ENCODE data around the gene TMPRSS3.

TMPRSS3 gene

GRCh38 chr21:42387843-42388340 is 8.0 kb downstream of the TMPRSS3 start:
- DNase-seq, result no peak

GRCh38 chr21:42387164-42387563 is 8.7 kb downstream of the TMPRSS3 start:
- no peak for DNase-seq

GRCh38 chr21:42386034-42386591 is 9.7 kb downstream of the TMPRSS3 start:
- no peak for DNase-seq

GRCh38 chr21:42385619-42386018 is 10.2 kb downstream of the TMPRSS3 start:
- DNase-seq, result no peak

DNA sequence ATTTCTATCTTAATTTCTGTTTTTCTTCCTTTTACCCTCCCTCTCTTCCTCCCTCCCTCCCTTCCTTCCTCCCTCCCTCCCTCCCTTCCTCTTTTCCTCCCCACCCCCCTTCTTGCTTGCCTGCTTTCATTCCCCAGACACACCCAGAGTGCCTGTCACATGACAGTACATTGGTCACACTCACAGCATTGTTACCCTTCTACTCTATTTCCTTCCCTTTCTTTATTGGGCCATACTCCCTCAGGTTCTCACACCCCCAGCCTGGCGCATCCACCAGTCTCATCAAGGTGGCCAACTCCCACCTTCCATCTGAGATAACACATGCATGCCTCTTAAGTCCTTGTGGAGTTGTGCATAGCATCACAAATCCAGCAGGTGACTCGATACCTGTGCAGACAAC is 10.9 kb downstream of the TMPRSS3 start:
- no peak for DNase-seq

DNA sequence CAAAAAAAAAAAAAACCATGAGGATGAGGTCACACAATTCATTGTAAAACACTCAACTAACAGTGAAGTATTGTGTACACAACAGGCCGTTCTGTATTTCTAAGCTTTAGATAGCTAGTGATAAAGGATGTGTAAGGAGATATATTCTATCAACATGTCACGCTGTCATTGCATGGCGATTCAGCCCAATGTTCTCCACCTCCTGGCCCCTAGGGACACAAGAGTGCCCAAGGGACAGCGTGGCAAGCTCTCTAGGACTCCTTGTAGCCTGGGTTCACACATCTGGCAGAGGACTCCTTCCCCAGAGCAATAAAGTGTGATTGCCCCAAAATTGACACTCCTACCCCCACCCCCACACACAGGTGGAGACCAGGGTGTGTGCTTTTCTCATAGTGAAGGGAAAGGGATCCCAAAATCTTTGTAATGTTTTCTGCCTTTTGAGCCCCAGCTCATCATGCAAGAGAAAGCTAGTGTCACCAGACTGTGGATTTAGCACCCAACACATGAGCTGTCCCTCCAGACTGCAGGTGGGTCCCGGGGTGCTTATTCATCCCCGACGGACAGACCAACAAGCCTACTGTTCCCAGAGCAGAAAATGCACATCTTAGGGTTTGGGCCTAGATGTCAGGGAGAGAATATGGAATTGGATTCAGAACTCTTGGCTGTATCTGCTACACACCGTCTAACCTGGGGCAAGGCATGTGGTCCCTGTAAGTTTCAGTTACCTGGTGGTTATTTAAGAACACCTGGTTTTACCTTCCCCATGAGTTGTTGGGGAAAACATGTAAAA is 11.5 kb downstream of the TMPRSS3 start:
- no peak for DNase-seq

GRCh38 chr21:42383331-42383730 is 12.5 kb downstream of the TMPRSS3 start:
- DNase-seq, result no peak

- no peak for DNase-seq
Observed at GRCh38 chr21:42382915-42383314, 12.9 kb downstream of the TMPRSS3 start.

GRCh38 chr21:42381347-42381984 is 14.4 kb downstream of the TMPRSS3 start:
- DNase-seq, result peak; percentile 50

DNA sequence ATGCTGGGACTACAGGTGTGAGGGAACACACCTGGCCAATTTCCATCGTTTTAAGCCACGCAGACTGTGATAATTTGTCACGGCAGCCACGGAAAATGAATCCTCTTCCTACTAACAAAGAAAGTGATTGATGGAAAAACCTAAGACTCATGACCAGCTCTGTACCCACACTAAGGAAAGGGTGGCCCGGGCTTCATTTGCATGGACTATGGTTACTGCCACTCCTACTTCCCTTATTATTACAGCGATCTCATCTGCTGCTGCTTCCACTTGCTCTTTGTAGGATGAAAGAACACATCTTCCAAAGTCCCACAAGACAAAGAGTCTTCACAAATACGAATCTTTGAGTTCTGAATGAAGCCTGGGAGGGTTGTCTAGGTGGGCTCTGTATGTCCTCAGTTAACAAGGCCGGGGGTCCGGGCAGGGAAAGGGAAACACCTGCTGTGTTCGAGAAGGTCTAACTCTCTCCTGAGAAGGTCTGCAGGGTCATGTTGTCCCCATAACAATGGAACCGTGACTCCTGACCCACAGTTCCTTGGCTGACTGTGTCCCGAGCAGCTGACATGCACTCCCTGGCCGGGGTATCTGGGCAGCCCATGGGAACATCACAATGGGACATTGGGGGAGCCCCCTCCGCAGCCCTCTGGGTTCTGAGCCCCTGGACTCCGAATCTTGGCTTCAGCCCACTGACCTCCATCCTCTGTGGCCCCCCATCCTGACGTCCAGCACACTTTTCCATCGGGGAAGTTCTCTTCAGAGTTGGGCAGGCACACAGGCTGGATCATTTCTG is 16.2 kb downstream of the TMPRSS3 start:
- no peak for DNase-seq

DNA sequence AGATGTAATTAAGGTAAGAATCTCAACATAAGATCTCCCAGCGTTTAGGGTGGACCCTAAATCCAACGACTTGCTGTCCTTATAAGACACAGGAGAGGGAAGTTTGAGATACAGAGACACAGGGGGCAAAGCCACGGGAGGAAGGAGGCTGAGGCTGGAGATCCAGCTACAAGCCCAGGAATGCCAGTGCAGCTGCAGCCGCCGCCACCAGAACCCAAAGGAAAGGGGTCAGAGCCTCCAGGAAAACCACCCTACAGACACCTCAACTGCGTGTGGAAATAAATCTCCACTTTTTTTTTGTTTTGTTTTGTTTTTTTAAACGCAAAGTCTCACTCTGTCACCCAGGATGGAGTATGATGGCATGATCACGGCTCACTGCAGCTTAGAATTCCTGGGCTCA is 17.4 kb downstream of the TMPRSS3 start:
- no peak for DNase-seq

- no peak for DNase-seq
Observed at GRCh38 chr21:42377951-42378340, 17.9 kb downstream of the TMPRSS3 start.

- no peak for DNase-seq
Observed at GRCh38 chr21:42377211-42377950, 18.5 kb downstream of the TMPRSS3 start.

GRCh38 chr21:42376338-42376982 is 19.4 kb downstream of the TMPRSS3 start:
- DNase-seq, result no peak

- DNase-seq, result no peak
Observed at GRCh38 chr21:42375966-42376337, 19.9 kb downstream of the TMPRSS3 start.

DNA sequence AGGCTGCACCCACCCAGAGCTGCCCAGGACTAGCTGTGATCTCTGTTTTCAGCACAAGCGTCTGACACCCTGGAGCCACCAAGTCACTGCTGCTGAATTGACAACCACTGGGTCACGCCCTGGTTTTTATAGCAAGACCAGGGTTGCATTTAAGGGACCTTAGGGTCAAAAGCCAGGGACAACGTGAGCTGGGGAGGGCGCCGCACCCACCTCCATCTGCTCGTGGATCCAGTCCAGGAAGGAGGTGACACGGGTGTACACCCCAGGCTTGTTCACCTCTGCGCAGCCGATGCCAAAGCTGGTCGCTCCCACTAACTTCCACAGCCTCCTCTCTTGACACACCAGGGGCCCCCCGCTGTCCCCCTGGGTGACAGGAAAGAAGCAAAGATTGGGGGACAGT is 20.3 kb downstream of the TMPRSS3 start:
- DNase-seq, result no peak

DNA sequence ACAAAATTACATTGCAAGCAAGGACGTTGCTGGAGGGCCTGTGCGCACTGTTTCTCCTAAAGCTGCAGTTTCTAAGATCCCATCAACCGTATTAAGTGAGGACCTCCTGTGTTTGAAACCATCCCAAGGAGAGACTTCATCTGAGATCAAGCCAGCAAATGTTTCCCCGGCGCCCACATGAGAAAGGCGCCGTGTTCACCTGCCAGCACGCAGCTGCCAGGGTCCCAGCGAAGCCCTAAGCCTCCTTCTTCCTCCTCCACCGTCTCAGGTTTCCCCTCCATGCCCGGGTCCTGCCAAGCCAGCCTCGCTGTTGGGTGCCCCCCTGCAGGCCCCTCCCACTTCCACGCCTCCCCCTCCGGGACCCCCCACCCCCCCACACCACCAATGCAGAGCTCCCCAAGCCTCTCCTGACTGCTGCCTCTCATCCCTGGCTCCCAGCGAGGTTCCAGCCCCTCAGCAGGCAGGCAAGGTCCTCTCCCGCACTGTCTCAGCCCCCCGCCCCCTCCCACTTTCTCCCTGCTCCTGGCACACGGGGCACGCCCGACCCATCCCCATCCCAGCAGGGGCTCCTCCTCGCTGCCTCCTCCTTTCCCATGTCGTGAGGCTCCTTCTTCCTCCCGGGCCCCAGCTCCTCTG is 20.9 kb downstream of the TMPRSS3 start:
- no peak for DNase-seq

- DNase-seq, result no peak
Observed at GRCh38 chr21:42374457-42374856, 21.4 kb downstream of the TMPRSS3 start.

GRCh38 chr21:42373908-42374455 is 21.9 kb downstream of the TMPRSS3 start:
- DNase-seq, result no peak

GRCh38 chr21:42373196-42373907 is 22.5 kb downstream of the TMPRSS3 start:
- DNase-seq, result peak; percentile 35
